HCT116 (cell line): ENCODE measurements around the gene DCAF6. TPM values are rescaled to one million over a fixed set of nuclear protein-coding genes. Genes with fewer than 3 reads are reported as not detected.

ENCODE experiments used
- ATAC-seq: fragments of 200-7000 bp; cut with Tn5 transposase; 2 replicates; pipeline ENCODE4 v1.9.1; 2020; ENCODE audit warnings: mild to moderate bottlenecking, moderate library complexity
- BruUV-seq: library from RNA; stranded (reverse); fragments of 400-500 nt; replicated peaks from 2 replicates; lab custom pipeline; 2021; lab: Mats Ljungman, UMichigan
- CTCF ChIA-PET: fragments of 300-600 bp; sonication (Branson Sonifier 250); formaldehyde crosslinking; loops from one replicate; lab custom pipeline; 2021; ENCODE audit warnings: antibody characterized with exemption; lab: Charles Lee
- POLR2A ChIA-PET: fragments of 300-600, 350-600 bp; sonication (Branson Sonifier 250); formaldehyde crosslinking; loops from one replicate; lab custom pipeline; 2021; ENCODE audit warnings: antibody characterized with exemption; lab: Charles Lee
- RAD21 ChIA-PET, 2 experiments: fragments of 300-600 bp; sonication (Branson Sonifier 250); formaldehyde crosslinking; loops; one replicate each; lab custom pipeline; 2023; ENCODE audit warnings: low total read pairs in 2 of 2; ENCODE audit not compliant: uncharacterized antibody in 2 of 2, unreplicated experiment in 2 of 2, low non-redundant PET in 1 of 2; lab: Charles Lee
- DNase-seq: peaks from one replicate; pipeline ENCODE4 v3.0.0-alpha.2; 2010; ENCODE audit warnings: low read depth, low spot score
- H2AFZ ChIP-seq: fragments of 200-600 bp; shearing (Covaris generic), sonication (generic); 2 replicates; pipeline ENCODE4 v1.6.1; 2017; ENCODE audit warnings: low read depth, mixed run types, mixed read lengths, antibody characterized with exemption, low read length; ENCODE audit not compliant: poor library complexity, severe bottlenecking
- H3K27ac ChIP-seq: 2 replicates; pipeline ENCODE4 v1.5.1; 2012; ENCODE audit warnings: low read depth, low read length
- H3K27me3 ChIP-seq: fragments of 200-600 bp; sonication (generic); 2 replicates; pipeline ENCODE4 v1.6.1; 2016; ENCODE audit warnings: mixed run types, low read length, mixed read lengths; ENCODE audit not compliant: insufficient read depth
- H3K36me3 ChIP-seq, 2 experiments: fragments of 200-500 bp in 1 of 2; fragments of 200-600 bp in 1 of 2; sonication (Bioruptor generic) in 1 of 2; sonication (generic) in 1 of 2; 2 replicates each; pipeline versions ENCODE4 v1.5.1 to v1.6.1; 2014 to 2016; ENCODE audit warnings: low read length in 2 of 2, inconsistent platforms in 1 of 2, mixed read lengths in 1 of 2, mixed run types in 1 of 2; ENCODE audit not compliant: insufficient read depth in 2 of 2, control insufficient read depth in 1 of 2
- H3K4me1 ChIP-seq, 2 experiments: fragments of 200-600 bp in 1 of 2; sonication (generic) in 1 of 2; 2 replicates each; pipeline versions ENCODE4 v1.5.1 to v1.6.1; 2012 to 2017; ENCODE audit warnings: low read length in 2 of 2, inconsistent platforms in 1 of 2, mild to moderate bottlenecking in 1 of 2, mixed read lengths in 1 of 2, mixed run types in 1 of 2, moderate library complexity in 1 of 2; ENCODE audit not compliant: insufficient read depth in 2 of 2, control insufficient read depth in 1 of 2
- H3K4me2 ChIP-seq: fragments of 200-600 bp; sonication (generic); 2 replicates; pipeline ENCODE4 v1.6.1; 2017; ENCODE audit warnings: mixed run types, low read length, mixed read lengths
- H3K4me3 ChIP-seq, 2 experiments: fragments of 200-600 bp in 1 of 2; sonication (generic) in 1 of 2; replicated peaks in 1 of 2; 2 replicates each; pipeline ENCODE4 v1.5.1; 2011 to 2016; ENCODE audit warnings: low read length in 2 of 2, control low read depth in 1 of 2, low read depth in 1 of 2, mild to moderate bottlenecking in 1 of 2, mixed read lengths in 1 of 2, mixed run types in 1 of 2
- H3K79me2 ChIP-seq: fragments of 200-600 bp; sonication (generic); 2 replicates; pipeline ENCODE4 v1.6.1; 2017; ENCODE audit warnings: mild to moderate bottlenecking, mixed run types, low read length, moderate library complexity, mixed read lengths; ENCODE audit not compliant: insufficient read depth
- H3K9ac ChIP-seq: fragments of 200-600 bp; sonication (generic); 2 replicates; pipeline ENCODE4 v1.6.1; 2016; ENCODE audit warnings: low read length, mixed read lengths
- H3K9me2 ChIP-seq: fragments of 200-600 bp; sonication (generic), shearing (Covaris generic); 2 replicates; pipeline ENCODE4 v1.6.1; 2017; ENCODE audit warnings: mixed run types, mild to moderate bottlenecking, moderate library complexity; ENCODE audit not compliant: insufficient read depth
- H3K9me3 ChIP-seq, 2 experiments: fragments of 200-500 bp in 1 of 2; fragments of 200-600 bp in 1 of 2; sonication (Bioruptor generic) in 1 of 2; sonication (generic) in 1 of 2; 2 replicates each; pipeline ENCODE4 v1.6.1; 2014 to 2017; ENCODE audit warnings: low read length in 2 of 2, mixed read lengths in 2 of 2, inconsistent platforms in 1 of 2, low read depth in 1 of 2, mild to moderate bottlenecking in 1 of 2, mixed run types in 1 of 2, moderate library complexity in 1 of 2; ENCODE audit not compliant: control insufficient read depth in 1 of 2, insufficient read depth in 1 of 2
- H4K20me1 ChIP-seq: fragments of 200-600 bp; sonication (generic), shearing (Covaris generic); 2 replicates; pipeline ENCODE4 v1.6.1; 2017; ENCODE audit warnings: mixed run types, mild to moderate bottlenecking, moderate library complexity; ENCODE audit not compliant: insufficient read depth
- CEBPB ChIP-seq: IDR thresholded peaks from 2 replicates; pipeline ENCODE4 v1.6.1; 2012; ENCODE audit warnings: low read depth
- EZH2 ChIP-seq: fragments of 200-600 bp; sonication (generic); IDR thresholded peaks from 2 replicates; pipeline ENCODE4 v1.6.1; 2017; ENCODE audit warnings: antibody characterized with exemption, mixed run types
- SIN3A ChIP-seq: IDR thresholded peaks from 2 replicates; pipeline ENCODE4 v1.6.1; 2012; ENCODE audit warnings: low read depth
- YY1 ChIP-seq: IDR thresholded peaks from 2 replicates; pipeline ENCODE4 v1.6.1; 2011; ENCODE audit warnings: low read length, low read depth, moderate library complexity, mild to moderate bottlenecking; ENCODE audit not compliant: insufficient replicate concordance; ENCODE audit errors: extremely low read depth
- intact Hi-C: fragments of 100-400 bp; cut with micrococcal nuclease; formaldehyde crosslinking; loops from 2 replicates; pipeline ENCODE4 v1.10.0; 2022
- total RNA-seq: library from RNA; stranded (reverse); gene quantifications from one replicate; pipeline ENCODE4 v1.2.1, GENCODE V29; 2021; ENCODE audit not compliant: unreplicated experiment
- TF ChIP-seq, protein P1 (sequence below): IDR thresholded peaks from 2 replicates; pipeline ENCODE4 v1.6.1; 2011; ENCODE audit warnings: mild to moderate bottlenecking, low read length, moderate library complexity; ENCODE audit not compliant: insufficient replicate concordance; ENCODE audit errors: extremely low read depth
- TF ChIP-seq, protein P2 (sequence below), 3 experiments: fragments of 200-600 bp in 1 of 3; sonication (generic) in 1 of 3; IDR thresholded peaks in 2 of 3; conservative IDR thresholded peaks in 1 of 3; 2 replicates each; pipeline ENCODE4 v1.5.1; 2012 to 2017; ENCODE audit warnings: low read depth in 2 of 3, low read length in 2 of 3, antibody characterized with exemption in 1 of 3, borderline replicate concordance in 1 of 3, control low read depth in 1 of 3, mild to moderate bottlenecking in 1 of 3, mixed read lengths in 1 of 3, mixed run types in 1 of 3, moderate library complexity in 1 of 3; ENCODE audit not compliant: insufficient read depth in 1 of 3

Gene DCAF6
- total RNA-seq, 1 experiment from 2014 or later = 34.2 TPM

DNA sequence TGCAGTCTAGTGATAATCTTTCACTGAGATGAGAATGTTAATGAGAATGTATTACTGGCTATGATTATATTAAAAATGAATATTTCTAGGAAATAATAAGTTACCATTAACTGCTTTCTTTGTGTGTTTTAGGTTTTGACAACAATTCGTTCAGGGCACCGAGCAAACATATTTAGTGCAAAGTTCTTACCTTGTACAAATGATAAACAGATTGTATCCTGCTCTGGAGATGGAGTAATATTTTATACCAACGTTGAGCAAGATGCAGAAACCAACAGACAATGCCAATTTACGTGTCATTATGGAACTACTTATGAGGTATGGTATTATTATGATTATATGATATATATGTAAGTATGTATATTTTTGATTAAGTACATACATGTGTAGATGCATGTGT lies 38.2 kb downstream of the DCAF6 start (continued):
- TF ChIP-seq, protein P1, sequence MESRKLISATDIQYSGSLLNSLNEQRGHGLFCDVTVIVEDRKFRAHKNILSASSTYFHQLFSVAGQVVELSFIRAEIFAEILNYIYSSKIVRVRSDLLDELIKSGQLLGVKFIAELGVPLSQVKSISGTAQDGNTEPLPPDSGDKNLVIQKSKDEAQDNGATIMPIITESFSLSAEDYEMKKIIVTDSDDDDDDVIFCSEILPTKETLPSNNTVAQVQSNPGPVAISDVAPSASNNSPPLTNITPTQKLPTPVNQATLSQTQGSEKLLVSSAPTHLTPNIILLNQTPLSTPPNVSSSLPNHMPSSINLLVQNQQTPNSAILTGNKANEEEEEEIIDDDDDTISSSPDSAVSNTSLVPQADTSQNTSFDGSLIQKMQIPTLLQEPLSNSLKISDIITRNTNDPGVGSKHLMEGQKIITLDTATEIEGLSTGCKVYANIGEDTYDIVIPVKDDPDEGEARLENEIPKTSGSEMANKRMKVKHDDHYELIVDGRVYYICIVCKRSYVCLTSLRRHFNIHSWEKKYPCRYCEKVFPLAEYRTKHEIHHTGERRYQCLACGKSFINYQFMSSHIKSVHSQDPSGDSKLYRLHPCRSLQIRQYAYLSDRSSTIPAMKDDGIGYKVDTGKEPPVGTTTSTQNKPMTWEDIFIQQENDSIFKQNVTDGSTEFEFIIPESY = no peak

DNA sequence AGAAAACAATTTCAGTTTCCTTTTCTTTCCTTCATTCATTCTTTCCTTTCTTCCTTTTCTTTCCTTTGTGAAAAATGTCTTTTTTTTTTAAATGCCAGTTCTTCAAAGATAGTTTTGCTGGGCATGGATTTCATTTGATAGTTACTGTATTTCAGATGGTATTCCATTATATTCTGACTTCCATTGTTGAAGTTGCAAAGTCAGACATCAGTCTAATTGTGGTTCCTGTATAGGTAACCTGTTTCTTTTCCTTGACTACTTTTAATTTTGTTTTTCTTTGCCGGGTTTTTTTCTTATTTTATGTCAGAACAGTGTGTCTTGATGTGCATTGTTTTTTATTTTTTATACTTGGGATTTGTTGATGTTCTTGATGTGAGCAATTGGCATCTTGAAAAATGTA lies 40.8 kb downstream of the DCAF6 start:
- RAD21 ChIA-PET = no interaction called here
- ATAC-seq (no peak), DNase-seq (no peak)
- no TSS peak for BruUV-seq
- Histone ChIP-seq H3K4me2 (no peak overlapping the region), H4K20me1 (no peaks in the 10 kb centered on the region), H3K36me3 (peaks cover 2 to 8% of the 10 kb centered on the region in 2 experiments; a peak in 2 of 4 replicates), H3K27ac (no peak overlapping the region), H3K4me3 (no peak overlapping the region), H3K9ac (no peak overlapping the region), H3K79me2 (no peaks in the 10 kb centered on the region; the same call in 1 of the 2 replicates), H3K9me2 (no peaks in the 10 kb centered on the region), H2AFZ (no peak overlapping the region), H3K9me3 (no peaks in the 10 kb centered on the region), H3K4me1 (no peaks in the 10 kb centered on the region), H3K27me3 (no peaks in the 10 kb centered on the region)
- TF ChIP-seq EZH2 (no peak), SIN3A (no peak), CEBPB (no peak), YY1 (no peak)
- TF ChIP-seq, protein P2, sequence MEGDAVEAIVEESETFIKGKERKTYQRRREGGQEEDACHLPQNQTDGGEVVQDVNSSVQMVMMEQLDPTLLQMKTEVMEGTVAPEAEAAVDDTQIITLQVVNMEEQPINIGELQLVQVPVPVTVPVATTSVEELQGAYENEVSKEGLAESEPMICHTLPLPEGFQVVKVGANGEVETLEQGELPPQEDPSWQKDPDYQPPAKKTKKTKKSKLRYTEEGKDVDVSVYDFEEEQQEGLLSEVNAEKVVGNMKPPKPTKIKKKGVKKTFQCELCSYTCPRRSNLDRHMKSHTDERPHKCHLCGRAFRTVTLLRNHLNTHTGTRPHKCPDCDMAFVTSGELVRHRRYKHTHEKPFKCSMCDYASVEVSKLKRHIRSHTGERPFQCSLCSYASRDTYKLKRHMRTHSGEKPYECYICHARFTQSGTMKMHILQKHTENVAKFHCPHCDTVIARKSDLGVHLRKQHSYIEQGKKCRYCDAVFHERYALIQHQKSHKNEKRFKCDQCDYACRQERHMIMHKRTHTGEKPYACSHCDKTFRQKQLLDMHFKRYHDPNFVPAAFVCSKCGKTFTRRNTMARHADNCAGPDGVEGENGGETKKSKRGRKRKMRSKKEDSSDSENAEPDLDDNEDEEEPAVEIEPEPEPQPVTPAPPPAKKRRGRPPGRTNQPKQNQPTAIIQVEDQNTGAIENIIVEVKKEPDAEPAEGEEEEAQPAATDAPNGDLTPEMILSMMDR (IDR thresholded peaks at IDR 0.05 in 2 of 3, conservative IDR thresholded peaks at IDR 0.05 in 1 of 3; ENCODE audit: borderline replicate concordance in 1 of 3, insufficient read depth in 1 of 3, low read depth in 2 of 3, low read length in 2 of 3) = no peak
- intact Hi-C loops = no loop called here
- CTCF ChIA-PET = no interaction called here
- POLR2A ChIA-PET = no interaction called here
